Measurements from ENCODE around the gene KIAA0930.

- TF ChIP-seq, protein P1, sequence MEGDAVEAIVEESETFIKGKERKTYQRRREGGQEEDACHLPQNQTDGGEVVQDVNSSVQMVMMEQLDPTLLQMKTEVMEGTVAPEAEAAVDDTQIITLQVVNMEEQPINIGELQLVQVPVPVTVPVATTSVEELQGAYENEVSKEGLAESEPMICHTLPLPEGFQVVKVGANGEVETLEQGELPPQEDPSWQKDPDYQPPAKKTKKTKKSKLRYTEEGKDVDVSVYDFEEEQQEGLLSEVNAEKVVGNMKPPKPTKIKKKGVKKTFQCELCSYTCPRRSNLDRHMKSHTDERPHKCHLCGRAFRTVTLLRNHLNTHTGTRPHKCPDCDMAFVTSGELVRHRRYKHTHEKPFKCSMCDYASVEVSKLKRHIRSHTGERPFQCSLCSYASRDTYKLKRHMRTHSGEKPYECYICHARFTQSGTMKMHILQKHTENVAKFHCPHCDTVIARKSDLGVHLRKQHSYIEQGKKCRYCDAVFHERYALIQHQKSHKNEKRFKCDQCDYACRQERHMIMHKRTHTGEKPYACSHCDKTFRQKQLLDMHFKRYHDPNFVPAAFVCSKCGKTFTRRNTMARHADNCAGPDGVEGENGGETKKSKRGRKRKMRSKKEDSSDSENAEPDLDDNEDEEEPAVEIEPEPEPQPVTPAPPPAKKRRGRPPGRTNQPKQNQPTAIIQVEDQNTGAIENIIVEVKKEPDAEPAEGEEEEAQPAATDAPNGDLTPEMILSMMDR (IDR thresholded peaks at IDR 0.05): no peak
- no peak for TF ChIP-seq EZH2 (IDR thresholded peaks at IDR 0.05; ENCODE audit: borderline replicate concordance, insufficient read depth, low read depth, low read length, poor library complexity, severe bottlenecking)
Observed at GRCh38 chr22:45202333-45203149, 38.2 kb downstream of the KIAA0930 start.

Data from B cell (primary cell).